ENCODE measurements around the gene A1BG.
A peak's percentile ranks its signal among the peaks of the same experiment; 100 is the strongest.

The A1BG gene

GRCh38 chr19:58398087-58398486, 44.8 kb upstream of the A1BG start:
- no peak overlapping the region for H3K27ac ChIP-seq
- 0 out of 22 replicates have a peak overlapping the region, but pooled peaks of 1 of the 11 experiments have one; percentile 4 for H3K9ac ChIP-seq
- peaks cover 0 to 16% (median 7%) of the 10 kb centered on the region in 11 experiments; a peak in 12 of 22 replicates for H3K27me3 ChIP-seq
- H3K36me3 ChIP-seq = peaks cover 24 to 42% (median 32%) of the 10 kb centered on the region in 11 experiments
- no peak overlapping the region for H3K4me3 ChIP-seq
- TF ChIP-seq Cebpa-rat (IDR thresholded peaks at IDR 0.05) = no peak
- H3K4me1 ChIP-seq = peaks cover 13 to 23% (median 18%) of the 10 kb centered on the region in 10 experiments
- H4K20me1 ChIP-seq = peaks cover 18 to 52% (median 46%) of the 10 kb centered on the region in 11 experiments; a peak in 21 of 22 replicates
- no peak overlapping the region for H3K4me2 ChIP-seq
- no peaks in the 10 kb centered on the region for H3K9me3 ChIP-seq (replicated peaks in 1 of 11)

GRCh38 chr19:58397533-58398037, 44.3 kb upstream of the A1BG start:
- Histone ChIP-seq H4K20me1 (peaks cover 23 to 57% (median 51%) of the 10 kb centered on the region in 11 experiments; a peak in 21 of 22 replicates), H3K27ac (no peak overlapping the region), H3K9me3 (replicated peaks in 1 of 11) (no peaks in the 10 kb centered on the region), H3K9ac (0 out of 22 replicates have a peak overlapping the region, but pooled peaks of 1 of the 11 experiments have one; percentile 4), H3K4me2 (no peak overlapping the region), H3K27me3 (peaks cover 0 to 16% (median 7%) of the 10 kb centered on the region in 11 experiments; a peak in 12 of 22 replicates), H3K4me1 (peaks cover 13 to 24% (median 18%) of the 10 kb centered on the region in 10 experiments), H3K36me3 (peaks cover 29 to 47% (median 37%) of the 10 kb centered on the region in 11 experiments), H3K4me3 (no peak overlapping the region)
- no peak for TF ChIP-seq Cebpa-rat (IDR thresholded peaks at IDR 0.05)

GRCh38 chr19:58396691-58397532, 43.6 kb upstream of the A1BG start:
- peaks cover 30 to 64% (median 58%) of the 10 kb centered on the region in 11 experiments; a peak in 21 of 22 replicates for H4K20me1 ChIP-seq
- peaks cover 0 to 16% (median 7%) of the 10 kb centered on the region in 11 experiments; a peak in 12 of 22 replicates for H3K27me3 ChIP-seq
- no peaks in the 10 kb centered on the region for H3K9me3 ChIP-seq (replicated peaks in 1 of 11)
- H3K4me3 ChIP-seq = no peak overlapping the region
- H3K9ac ChIP-seq = no peak overlapping the region
- no peak overlapping the region for H3K4me2 ChIP-seq
- no peak for TF ChIP-seq Cebpa-rat (IDR thresholded peaks at IDR 0.05)
- H3K36me3 ChIP-seq = peaks cover 36 to 54% (median 44%) of the 10 kb centered on the region in 11 experiments
- peaks cover 9 to 21% (median 11%) of the 10 kb centered on the region in 10 experiments for H3K4me1 ChIP-seq
- no peak overlapping the region for H3K27ac ChIP-seq

- H3K27ac ChIP-seq = no peak overlapping the region
- H3K4me2 ChIP-seq = no peak overlapping the region
These were observed 42.8 kb upstream of the A1BG start for GRCh38 chr19:58395979-58396627.

DNA sequence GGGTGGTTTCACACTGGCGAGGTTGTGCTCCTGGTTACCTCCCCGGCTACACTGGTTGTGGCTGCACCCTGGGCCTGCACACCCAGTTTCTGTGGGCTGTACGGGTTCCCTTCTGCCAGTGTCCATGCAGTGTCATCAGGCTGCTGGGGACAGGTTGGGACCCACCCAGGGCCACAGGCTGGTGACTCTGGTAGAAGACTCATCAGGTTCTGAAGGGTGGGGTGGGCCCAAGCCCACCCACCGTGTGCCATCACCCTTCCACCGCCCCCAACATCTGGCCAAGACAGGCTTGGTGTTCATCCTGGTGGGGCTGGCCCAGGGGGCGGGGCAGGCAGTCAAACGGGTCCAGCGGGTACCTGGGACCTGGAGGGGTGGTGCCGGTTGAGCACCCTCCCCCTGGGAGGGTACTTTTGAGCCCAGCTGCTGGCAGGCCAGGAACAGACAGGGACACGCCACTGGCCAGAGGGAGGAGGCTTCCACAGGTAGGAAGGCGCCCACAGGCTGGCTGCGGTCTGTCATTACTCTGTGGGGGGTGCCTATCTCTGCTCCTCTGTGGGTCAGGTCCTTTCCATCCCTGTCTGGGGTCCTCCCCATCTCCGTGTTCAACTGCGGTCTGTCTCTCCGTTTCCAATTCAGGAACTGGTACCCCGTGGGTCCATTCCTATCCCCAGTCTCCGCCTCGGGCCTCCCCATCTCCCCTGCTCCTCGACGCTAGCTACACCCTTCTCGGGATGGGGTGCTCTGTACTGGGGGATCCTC, 42.1 kb upstream of the A1BG start, which contains the start of gene RNF225:
Gene RNF225 (plus strand): TSS at position 437 of the 759 bp plus-strand sequence. CDS start 434 bp downstream, outside the sequence.
- Histone ChIP-seq H3K36me3 (peaks cover 51 to 69% (median 59%) of the 10 kb centered on the region in 11 experiments), H3K9ac (no peak within 1 kb of the TSS)

More at GRCh38 chr19:58395979-58396627, 42.8 kb upstream of the A1BG start:
- peaks cover 0 to 16% (median 7%) of the 10 kb centered on the region in 11 experiments; a peak in 12 of 22 replicates for H3K27me3 ChIP-seq
- H4K20me1 ChIP-seq = peaks cover 38 to 72% (median 66%) of the 10 kb centered on the region in 11 experiments; a peak in 21 of 22 replicates
- H3K4me3 ChIP-seq = no peak overlapping the region
- no peak overlapping the region for H3K9ac ChIP-seq
- no peaks in the 10 kb centered on the region for H3K9me3 ChIP-seq (replicated peaks in 1 of 11)
- no peak for TF ChIP-seq Cebpa-rat (IDR thresholded peaks at IDR 0.05)
- H3K36me3 ChIP-seq = peaks cover 44 to 62% (median 52%) of the 10 kb centered on the region in 11 experiments
- peaks cover 7 to 27% (median 15%) of the 10 kb centered on the region in 10 experiments for H3K4me1 ChIP-seq

GRCh38 chr19:58394821-58395219, 41.5 kb upstream of the A1BG start:
- Histone ChIP-seq H3K4me3 (no peak overlapping the region), H3K4me2 (no peak overlapping the region), H4K20me1 (peaks cover 50 to 85% (median 79%) of the 10 kb centered on the region in 11 experiments; a peak in 21 of 22 replicates), H3K27ac (no peak overlapping the region), H3K4me1 (peaks cover 9 to 31% (median 20%) of the 10 kb centered on the region in 10 experiments), H3K27me3 (peaks cover 0 to 16% (median 7%) of the 10 kb centered on the region in 11 experiments; a peak in 12 of 22 replicates), H3K36me3 (peaks cover 57 to 75% (median 65%) of the 10 kb centered on the region in 11 experiments), H3K9me3 (replicated peaks in 1 of 11) (no peaks in the 10 kb centered on the region), H3K9ac (no peak overlapping the region)
- TF ChIP-seq Cebpa-rat (IDR thresholded peaks at IDR 0.05) = no peak

More for the DNA sequence above, 42.1 kb upstream of the A1BG start, which contains the start of gene RNF225:
- Histone ChIP-seq H3K4me3 (no peak within 1 kb of the TSS), H3K4me2 (no peak within 1 kb of the TSS), H3K27me3 (peaks cover 0 to 16% (median 7%) of the 10 kb centered on the region in 11 experiments; a peak in 12 of 22 replicates), H3K9me3 (replicated peaks in 1 of 11) (no peaks in the 10 kb centered on the region), H3K4me1 (peaks cover 4 to 28% (median 16%) of the 10 kb centered on the region in 10 experiments), H3K27ac (no peak within 1 kb of the TSS), H4K20me1 (peaks cover 44 to 79% (median 73%) of the 10 kb centered on the region in 11 experiments; a peak in 21 of 22 replicates)
- no peak for TF ChIP-seq Cebpa-rat (IDR thresholded peaks at IDR 0.05)

DNA sequence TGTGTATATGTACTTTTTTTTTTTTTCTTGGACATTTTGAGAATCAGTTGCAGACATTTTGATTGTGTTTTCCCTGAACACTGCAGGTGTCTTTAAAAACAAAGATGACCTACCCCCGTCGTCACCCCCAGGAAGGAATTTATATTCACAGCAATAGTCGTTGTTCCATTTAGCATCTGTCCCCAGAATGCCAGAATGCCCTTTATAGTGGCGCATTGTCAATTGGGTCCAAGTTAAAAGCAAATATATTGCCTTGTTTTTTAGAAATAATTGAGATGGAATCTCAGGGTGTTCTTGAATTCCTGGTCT, 40.4 kb upstream of the A1BG start:
- H4K20me1 ChIP-seq = peaks cover 58 to 96% (median 90%) of the 10 kb centered on the region in 11 experiments; a peak in 21 of 22 replicates
- no peak for TF ChIP-seq Cebpa-rat (IDR thresholded peaks at IDR 0.05)
- H3K4me2 ChIP-seq = no peak overlapping the region
- H3K4me3 ChIP-seq = no peak overlapping the region
- H3K36me3 ChIP-seq = peaks cover 68 to 86% (median 76%) of the 10 kb centered on the region in 11 experiments
- 0 out of 22 replicates have a peak overlapping the region, but pooled peaks of 1 of the 11 experiments have one; percentile 3 for H3K9ac ChIP-seq
- H3K4me1 ChIP-seq = peaks cover 18 to 41% (median 31%) of the 10 kb centered on the region in 10 experiments
- no peak overlapping the region for H3K27ac ChIP-seq
- no peaks in the 10 kb centered on the region for H3K9me3 ChIP-seq (replicated peaks in 1 of 11)
- H3K27me3 ChIP-seq = peaks cover 0 to 16% (median 7%) of the 10 kb centered on the region in 11 experiments; a peak in 12 of 22 replicates
